Fibroblast of lung (primary cell): Measurements from ENCODE around the gene CNOT8. TPM values are rescaled to one million over a fixed set of nuclear protein-coding genes. Genes with fewer than 3 reads are reported as not detected.

Experiments used
- DNase-seq, 2 donors: peaks; one replicate each; pipeline versions ENCODE4 v3.0.0 to v3.0.0-alpha.2; 2010; ENCODE audit warnings: low read depth in 2 of 2
- H2AFZ ChIP-seq: 2 replicates; pipeline ENCODE4 v1.5.1; 2012; ENCODE audit warnings: low read length, control low read depth, inconsistent platforms
- H3K27ac ChIP-seq: 2 replicates; pipeline ENCODE4 v1.5.1; 2011; ENCODE audit warnings: low read length, control low read depth; ENCODE audit not compliant: insufficient read depth
- H3K27me3 ChIP-seq: 2 replicates; pipeline ENCODE4 v1.5.1; 2011; ENCODE audit warnings: mild to moderate bottlenecking, low read length; ENCODE audit not compliant: control insufficient read depth, insufficient read depth
- H3K36me3 ChIP-seq: 2 replicates; pipeline ENCODE4 v1.5.1; 2011; ENCODE audit warnings: low read length; ENCODE audit not compliant: control insufficient read depth, insufficient read depth
- H3K4me1 ChIP-seq: 2 replicates; pipeline ENCODE4 v1.5.1; 2011; ENCODE audit warnings: low read length; ENCODE audit not compliant: control insufficient read depth, insufficient read depth; ENCODE audit errors: extremely low read depth
- H3K4me2 ChIP-seq: 2 replicates; pipeline ENCODE4 v1.5.1; 2011; ENCODE audit warnings: low read length, control low read depth; ENCODE audit not compliant: insufficient read depth; ENCODE audit errors: extremely low read depth
- H3K4me3 ChIP-seq, 4 experiments: fragments of 200-600 bp in 1 of 4; sonication (generic) in 1 of 4; replicated peaks in 1 of 4; 2 replicates each; pipeline ENCODE4 v1.5.1; 2011 to 2016; ENCODE audit warnings: low read length in 4 of 4, low read depth in 3 of 4, mild to moderate bottlenecking in 3 of 4, control low read depth in 2 of 4, inconsistent platforms in 1 of 4, mixed read lengths in 1 of 4; ENCODE audit not compliant: insufficient read depth in 1 of 4; ENCODE audit errors: control extremely low read depth in 1 of 4
- H3K79me2 ChIP-seq: 2 replicates; pipeline ENCODE4 v1.5.1; 2012; ENCODE audit warnings: mild to moderate bottlenecking, low read length, inconsistent platforms; ENCODE audit not compliant: control insufficient read depth, insufficient read depth
- H3K9ac ChIP-seq: 2 replicates; pipeline ENCODE4 v1.5.1; 2011; ENCODE audit warnings: mild to moderate bottlenecking, low read length, control low read depth; ENCODE audit not compliant: insufficient read depth
- H3K9me3 ChIP-seq: 2 replicates; pipeline ENCODE4 v1.5.1; 2012; ENCODE audit warnings: low read depth, low read length; ENCODE audit not compliant: control insufficient read depth, insufficient read depth
- H4K20me1 ChIP-seq: 2 replicates; pipeline ENCODE4 v1.5.1; 2011; ENCODE audit warnings: low read length; ENCODE audit not compliant: control insufficient read depth, insufficient read depth; ENCODE audit errors: extremely low read depth
- EZH2 ChIP-seq: IDR thresholded peaks from 2 replicates; pipeline ENCODE4 v1.5.1; 2012; ENCODE audit warnings: low read length, control low read depth, mild to moderate bottlenecking; ENCODE audit errors: missing control alignments
- polyA plus RNA-seq, 2 donors: library from polyadenylated mRNA; depleted of rRNA in 1 of 2; stranded (reverse) in 1 of 2; unstranded in 1 of 2; fragments of >200 nt; gene quantifications; 2 replicates each; pipeline ENCODE4 v1.2.1, GENCODE V29; 2011 to 2012; ENCODE audit warnings: missing spikeins in 1 of 2
- total RNA-seq: library from RNA; depleted of rRNA; stranded (reverse); fragments of >200 nt; gene quantifications from 2 replicates; pipeline ENCODE4 v1.2.1, GENCODE V29; 2014
- TF ChIP-seq, protein P1 (sequence below), 2 donors: IDR thresholded peaks in 1 of 2; conservative IDR thresholded peaks in 1 of 2; 1 replicate in 1 of 2; 2 replicates in 1 of 2; pipeline ENCODE4 v1.5.1; 2011 to 2012; ENCODE audit warnings: low read length in 2 of 2, control low read depth in 1 of 2, inconsistent platforms in 1 of 2, low read depth in 1 of 2, mild to moderate bottlenecking in 1 of 2

CNOT8 gene
- total and polyA plus RNA-seq, 2 donors (not counting 1 experiment from before 2014, with no cell fraction given): 50.7 to 66.7 TPM

DNA sequence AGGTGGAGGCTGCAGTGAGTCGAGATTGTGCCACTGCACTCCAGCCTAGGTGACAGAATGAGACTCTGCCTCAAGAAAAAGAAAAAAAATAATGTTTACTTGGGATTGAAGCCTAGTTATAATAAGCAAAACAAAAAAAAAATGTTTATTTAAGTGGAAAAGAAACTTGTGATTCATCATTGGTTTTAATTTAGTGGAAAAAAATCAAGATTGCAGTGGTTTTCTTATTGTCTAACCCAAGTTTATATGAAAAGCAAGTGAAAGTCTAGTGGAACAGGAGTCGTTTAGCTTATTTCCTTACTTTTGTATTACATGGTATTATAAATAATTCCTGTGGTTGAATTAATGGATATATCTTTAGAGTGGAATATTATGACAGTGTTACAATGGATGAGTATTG, 8.4 kb downstream of the CNOT8 start:
- Histone ChIP-seq H3K27ac (no peak overlapping the region), H3K9me3 (no peaks in the 10 kb centered on the region), H3K4me2 (no peak overlapping the region), H3K36me3 (peaks cover 9% of the 10 kb centered on the region), H4K20me1 (no peaks in the 10 kb centered on the region), H3K9ac (no peak overlapping the region), H3K4me3 (no peak overlapping the region), H3K79me2 (peaks cover 34% of the 10 kb centered on the region), H2AFZ (no peak overlapping the region), H3K4me1 (peaks cover 6% of the 10 kb centered on the region), H3K27me3 (no peaks in the 10 kb centered on the region)
- peak; percentile 15 to 17 for DNase-seq
- TF ChIP-seq, protein P1, sequence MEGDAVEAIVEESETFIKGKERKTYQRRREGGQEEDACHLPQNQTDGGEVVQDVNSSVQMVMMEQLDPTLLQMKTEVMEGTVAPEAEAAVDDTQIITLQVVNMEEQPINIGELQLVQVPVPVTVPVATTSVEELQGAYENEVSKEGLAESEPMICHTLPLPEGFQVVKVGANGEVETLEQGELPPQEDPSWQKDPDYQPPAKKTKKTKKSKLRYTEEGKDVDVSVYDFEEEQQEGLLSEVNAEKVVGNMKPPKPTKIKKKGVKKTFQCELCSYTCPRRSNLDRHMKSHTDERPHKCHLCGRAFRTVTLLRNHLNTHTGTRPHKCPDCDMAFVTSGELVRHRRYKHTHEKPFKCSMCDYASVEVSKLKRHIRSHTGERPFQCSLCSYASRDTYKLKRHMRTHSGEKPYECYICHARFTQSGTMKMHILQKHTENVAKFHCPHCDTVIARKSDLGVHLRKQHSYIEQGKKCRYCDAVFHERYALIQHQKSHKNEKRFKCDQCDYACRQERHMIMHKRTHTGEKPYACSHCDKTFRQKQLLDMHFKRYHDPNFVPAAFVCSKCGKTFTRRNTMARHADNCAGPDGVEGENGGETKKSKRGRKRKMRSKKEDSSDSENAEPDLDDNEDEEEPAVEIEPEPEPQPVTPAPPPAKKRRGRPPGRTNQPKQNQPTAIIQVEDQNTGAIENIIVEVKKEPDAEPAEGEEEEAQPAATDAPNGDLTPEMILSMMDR (conservative IDR thresholded peaks at IDR 0.05 in 1 of 2, IDR thresholded peaks at IDR 0.05 in 1 of 2; ENCODE audit: low read depth in 1 of 2, low read length in 2 of 2): no peak
- no peak for TF ChIP-seq EZH2

DNA sequence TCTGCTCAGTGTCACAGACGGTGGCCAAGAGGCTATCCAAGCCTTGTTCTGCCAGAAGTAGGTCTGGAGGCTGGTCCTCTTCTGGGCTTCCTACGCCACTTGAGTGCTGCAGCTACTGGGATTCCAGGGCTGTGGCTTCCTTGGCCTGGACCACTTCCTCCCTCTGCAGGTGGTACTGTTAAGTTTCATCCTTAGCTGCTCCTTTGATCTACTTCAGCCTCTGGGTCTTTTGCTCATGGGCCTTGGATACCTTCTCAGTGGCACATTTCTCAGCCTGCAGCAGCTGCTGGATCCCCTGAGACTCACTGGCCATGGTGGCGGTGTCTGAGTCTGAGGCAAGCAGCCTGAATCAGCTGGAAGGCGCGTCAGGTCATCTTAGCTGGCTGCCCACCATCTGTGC, 10.3 kb downstream of the CNOT8 start:
- no peak overlapping the region for H3K4me3 ChIP-seq
- H3K4me2 ChIP-seq: no peak overlapping the region
- no peak overlapping the region for H2AFZ ChIP-seq
- no peak overlapping the region for H3K27ac ChIP-seq
- H3K36me3 ChIP-seq: peaks cover 10% of the 10 kb centered on the region
- no peaks in the 10 kb centered on the region for H3K9me3 ChIP-seq
- TF ChIP-seq, protein P1 (conservative IDR thresholded peaks at IDR 0.05 in 1 of 2, IDR thresholded peaks at IDR 0.05 in 1 of 2; ENCODE audit: low read depth in 1 of 2, low read length in 2 of 2): no peak
- no peak for TF ChIP-seq EZH2
- no peaks in the 10 kb centered on the region for H4K20me1 ChIP-seq
- no peaks in the 10 kb centered on the region for H3K27me3 ChIP-seq
- H3K9ac ChIP-seq: no peak overlapping the region
- DNase-seq: no peak
- peaks cover 4% of the 10 kb centered on the region for H3K4me1 ChIP-seq
- peaks cover 16% of the 10 kb centered on the region for H3K79me2 ChIP-seq

DNA sequence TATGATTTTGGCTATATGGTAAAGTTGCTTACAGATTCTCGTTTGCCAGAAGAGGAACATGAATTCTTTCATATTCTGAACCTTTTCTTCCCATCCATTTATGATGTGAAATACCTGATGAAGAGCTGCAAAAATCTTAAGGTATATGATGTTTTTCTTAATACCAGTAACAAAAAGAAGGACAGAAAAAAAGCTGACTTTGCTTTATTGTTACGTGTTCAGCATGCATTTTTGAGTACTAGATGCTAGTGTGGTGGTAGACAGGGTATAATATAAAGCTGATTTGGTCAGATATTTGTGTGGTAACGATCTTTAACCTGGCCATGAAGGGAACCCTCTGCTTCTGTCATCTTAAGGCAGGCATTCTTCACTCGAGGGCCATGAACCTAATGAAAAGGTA, 13.3 kb downstream of the CNOT8 start:
- Histone ChIP-seq H3K36me3 (peaks cover 13% of the 10 kb centered on the region), H3K9me3 (no peaks in the 10 kb centered on the region), H4K20me1 (no peaks in the 10 kb centered on the region), H3K4me3 (no peak overlapping the region), H3K79me2 (no peaks in the 10 kb centered on the region), H3K4me1 (no peaks in the 10 kb centered on the region), H2AFZ (no peak overlapping the region), H3K9ac (no peak overlapping the region), H3K4me2 (no peak overlapping the region), H3K27me3 (no peaks in the 10 kb centered on the region), H3K27ac (no peak overlapping the region)
- TF ChIP-seq EZH2: no peak
- TF ChIP-seq, protein P1 (conservative IDR thresholded peaks at IDR 0.05 in 1 of 2, IDR thresholded peaks at IDR 0.05 in 1 of 2; ENCODE audit: low read depth in 1 of 2, low read length in 2 of 2): no peak
- DNase-seq: no peak
